GM23338 (cell line): ENCODE data around the gene UFSP1. TPM values are rescaled to one million over a fixed set of nuclear protein-coding genes. Genes with fewer than 3 reads are reported as not detected.

ENCODE experiments used
- ATAC-seq: fragments of 200-7000 bp; cut with Tn5 transposase; 3 replicates; pipeline ENCODE4 v1.9.1; 2020
- DNase-seq: peaks from one replicate; pipeline ENCODE4 v3.0.0-alpha.2; 2015; ENCODE audit warnings: low spot score
- H2AFZ ChIP-seq: fragments of 200-600 bp; sonication (generic); 2 replicates; pipeline ENCODE4 v1.8.0; 2016; ENCODE audit warnings: antibody characterized with exemption, mild to moderate bottlenecking, moderate library complexity
- H3F3A ChIP-seq: fragments of 200-600 bp; sonication (generic); replicated peaks from 2 replicates; pipeline ENCODE4 v1.8.0; 2017; ENCODE audit warnings: antibody characterized with exemption, mixed run types, low read depth
- H3K27ac ChIP-seq: fragments of 200-600 bp; sonication (generic); 2 replicates; pipeline ENCODE4 v1.6.1; 2016; ENCODE audit warnings: low read depth
- H3K27me3 ChIP-seq: fragments of 200-600 bp; sonication (generic); 2 replicates; pipeline ENCODE4 v1.8.0; 2016; ENCODE audit warnings: mild to moderate bottlenecking, mixed run types, moderate library complexity; ENCODE audit not compliant: insufficient read depth
- H3K36me3 ChIP-seq: fragments of 200-600 bp; sonication (generic); 2 replicates; pipeline ENCODE4 v1.8.0; 2016; ENCODE audit warnings: mild to moderate bottlenecking; ENCODE audit not compliant: insufficient read depth
- H3K4me1 ChIP-seq: fragments of 200-600 bp; sonication (generic); 2 replicates; pipeline ENCODE4 v1.8.0; 2016; ENCODE audit warnings: mild to moderate bottlenecking, moderate library complexity; ENCODE audit not compliant: insufficient read depth
- H3K4me2 ChIP-seq: fragments of 200-600 bp; sonication (generic); 2 replicates; pipeline ENCODE4 v1.7.1; 2017; ENCODE audit warnings: mixed run types
- H3K4me3 ChIP-seq: fragments of 200-600 bp; sonication (generic); 2 replicates; pipeline ENCODE4 v1.6.1; 2016; ENCODE audit warnings: mixed run types
- H3K79me2 ChIP-seq: fragments of 200-600 bp; sonication (generic); replicated peaks from 2 replicates; pipeline ENCODE4 v1.8.0; 2017; ENCODE audit warnings: mild to moderate bottlenecking; ENCODE audit not compliant: insufficient read depth
- H3K9me2 ChIP-seq: fragments of 200-600 bp; sonication (generic); 2 replicates; pipeline ENCODE4 v1.8.0; 2017; ENCODE audit not compliant: insufficient read depth
- H4K20me1 ChIP-seq: fragments of 200-600 bp; sonication (generic); replicated peaks from 2 replicates; pipeline ENCODE4 v1.8.0; 2017; ENCODE audit warnings: mild to moderate bottlenecking; ENCODE audit not compliant: insufficient read depth
- H3K27ac Mint-ChIP-seq: 2 replicates; pipeline ENCODE4 v1.8.0; 2020; ENCODE audit warnings: inconsistent platforms, mild to moderate bottlenecking, moderate library complexity, mixed read lengths
- H3K27me3 Mint-ChIP-seq: 3 replicates; pipeline ENCODE4 v1.8.0; 2022; ENCODE audit warnings: low read depth, mild to moderate bottlenecking, moderate library complexity, mixed read lengths, inconsistent platforms; ENCODE audit not compliant: insufficient read depth, poor library complexity
- H3K36me3 Mint-ChIP-seq: 3 replicates; pipeline ENCODE4 v1.8.0; 2021; ENCODE audit warnings: low read depth, mild to moderate bottlenecking, inconsistent platforms, moderate library complexity, mixed read lengths
- H3K4me1 Mint-ChIP-seq: 3 replicates; pipeline ENCODE4 v1.8.0; 2020; ENCODE audit warnings: mild to moderate bottlenecking, inconsistent platforms, mixed read lengths
- H3K4me3 Mint-ChIP-seq: 3 replicates; pipeline ENCODE4 v1.8.0; 2021; ENCODE audit warnings: moderate library complexity, mild to moderate bottlenecking, inconsistent platforms, mixed read lengths
- H3K9me3 Mint-ChIP-seq: 3 replicates; pipeline ENCODE4 v1.8.0; 2020; ENCODE audit warnings: moderate library complexity, mild to moderate bottlenecking, inconsistent platforms, mixed read lengths
- CREB1 ChIP-seq: fragments of 250-450 bp; sonication (Bioruptor Pico); IDR thresholded peaks from 2 replicates; pipeline ENCODE4 v1.5.0; 2020; ENCODE audit warnings: low read depth, mild to moderate bottlenecking, moderate library complexity
- ETS1 ChIP-seq: IDR thresholded peaks from 2 replicates; pipeline ENCODE4 v1.6.1; 2016; ENCODE audit warnings: antibody characterized with exemption
- JUNB ChIP-seq: IDR thresholded peaks from one replicate; pipeline ENCODE4 v1.6.1; 2016; ENCODE audit warnings: antibody characterized with exemption; ENCODE audit not compliant: unreplicated experiment
- NANOG ChIP-seq: IDR thresholded peaks from 2 replicates; pipeline ENCODE4 v1.6.1; 2016; ENCODE audit warnings: antibody characterized with exemption, borderline replicate concordance
- POLR2AphosphoS5 ChIP-seq: IDR thresholded peaks from 2 replicates; pipeline ENCODE4 v1.6.1; 2016; ENCODE audit warnings: antibody characterized with exemption, low read depth
- REST ChIP-seq: IDR thresholded peaks from one replicate; pipeline ENCODE4 v1.6.1; 2018; ENCODE audit warnings: antibody characterized with exemption; ENCODE audit not compliant: unreplicated experiment
- ZNF114 ChIP-seq: fragments of 250-450 bp; sonication (Bioruptor Pico); IDR thresholded peaks from 2 replicates; pipeline ENCODE4 v1.5.0; 2020; ENCODE audit warnings: mild to moderate bottlenecking, moderate library complexity
- ZNF462 ChIP-seq: fragments of 250-450 bp; sonication (Bioruptor Pico); IDR thresholded peaks from 2 replicates; pipeline ENCODE4 v1.5.0; 2020; ENCODE audit warnings: mild to moderate bottlenecking, moderate library complexity
- polyA plus RNA-seq: library from polyadenylated mRNA; unstranded; fragments of >200 nt; fragmentation: Nextera tagmentation; extraction: Ambion mirVana; gene quantifications from 2 replicates; pipeline ENCODE4 v1.2.1, GENCODE V29; 2016
- total RNA-seq: library from RNA; depleted of rRNA; stranded (reverse); fragments of >200 nt; shearing (Covaris generic); gene quantifications from 2 replicates; pipeline ENCODE4 v1.2.3, GENCODE V29; 2014

UFSP1 gene
- total and polyA plus RNA-seq, 2 experiments from 2014 or later = 2.0 to 11.8 TPM

GRCh38 chr7:100874577-100875355 lies 14.7 kb downstream of the UFSP1 start, which contains the start of gene SRRT:
Gene SRRT (plus strand): TSS chr7:100875103. CDS start chr7:100875591, 488 bp downstream.
- peak within 1 kb of the TSS; percentile 99 for H3K27ac Mint-ChIP-seq
- DNase-seq = peak; percentile 100
- Histone ChIP-seq H3K9me2 (no peaks in the 10 kb centered on the region), H3F3A (peaks cover 26% of the 10 kb centered on the region), H3K4me3 (peak within 1 kb of the TSS; percentile 98), H3K79me2 (peaks cover 48% of the 10 kb centered on the region), H3K36me3 (peaks cover 40% of the 10 kb centered on the region), H3K4me1 (peaks cover 8% of the 10 kb centered on the region), H4K20me1 (peaks cover 44% of the 10 kb centered on the region), H3K4me2 (peak within 1 kb of the TSS; percentile 100), H3K27me3 (no peaks in the 10 kb centered on the region), H2AFZ (0 out of 2 replicates have a peak within 1 kb of the TSS, but pooled peaks have one; percentile 84), H3K27ac (peak within 1 kb of the TSS; percentile 99)
- H3K36me3 Mint-ChIP-seq = peaks cover 94% of the 10 kb centered on the region
- TF ChIP-seq ZNF114 (CRISPR knock-in tag) = no peak
- TF ChIP-seq ETS1 = peak; percentile 78
- TF ChIP-seq CREB1 (CRISPR knock-in tag) = peak; percentile 72
- TF ChIP-seq POLR2AphosphoS5 = peak; percentile 96
- TF ChIP-seq NANOG = no peak
- peaks cover 28% of the 10 kb centered on the region for H3K27me3 Mint-ChIP-seq
- H3K4me1 Mint-ChIP-seq = peaks cover 25% of the 10 kb centered on the region
- peak; percentile 88 for ATAC-seq
- H3K4me3 Mint-ChIP-seq = peak within 1 kb of the TSS; percentile 100
- H3K9me3 Mint-ChIP-seq = peaks cover 3% of the 10 kb centered on the region

- ATAC-seq (peak; percentile 9), DNase-seq (peak; percentile 35)
- Histone ChIP-seq H3K4me2 (peak overlapping the region; percentile 93), H3F3A (peaks cover 27% of the 10 kb centered on the region), H3K4me3 (peak overlapping the region; percentile 98), H3K27ac (peak overlapping the region; percentile 99), H3K9me2 (no peaks in the 10 kb centered on the region), H2AFZ (no peak overlapping the region), H4K20me1 (peaks cover 39% of the 10 kb centered on the region), H3K36me3 (peaks cover 39% of the 10 kb centered on the region), H3K79me2 (peaks cover 42% of the 10 kb centered on the region), H3K27me3 (no peaks in the 10 kb centered on the region), H3K4me1 (peaks cover 8% of the 10 kb centered on the region)
- Mint-ChIP-seq H3K36me3 (peaks cover 90% of the 10 kb centered on the region), H3K27ac (peak overlapping the region; percentile 99), H3K4me3 (peak overlapping the region; percentile 100), H3K9me3 (peaks cover 3% of the 10 kb centered on the region; the same call in 2 of the 3 replicates), H3K4me1 (peaks cover 22% of the 10 kb centered on the region), H3K27me3 (peaks cover 26% of the 10 kb centered on the region)
- no peak for TF ChIP-seq ZNF114 (CRISPR knock-in tag)
- no peak for TF ChIP-seq JUNB
- TF ChIP-seq POLR2AphosphoS5 = no peak
- TF ChIP-seq ETS1 = no peak
- TF ChIP-seq ZNF462 = no peak
- no peak for TF ChIP-seq REST
- no peak for TF ChIP-seq CREB1 (CRISPR knock-in tag)
Measured at GRCh38 chr7:100874300-100874576, 15.3 kb downstream of the UFSP1 start.
